HG03095 (cell line): ENCODE measurements around the gene OR8D4.
"Not testable (repeated sequence)": the region's sequence is repeated elsewhere in the genome, so short reads cannot be mapped to it uniquely, and the experiment has no call there.

Experiments used
- ATAC-seq: cut with Tn5 transposase; IDR thresholded peaks from one replicate; pipeline ENCODE4 v1.9.1; 2021; ENCODE audit warnings: moderate library complexity; ENCODE audit not compliant: unreplicated experiment

The OR8D4 gene

DNA sequence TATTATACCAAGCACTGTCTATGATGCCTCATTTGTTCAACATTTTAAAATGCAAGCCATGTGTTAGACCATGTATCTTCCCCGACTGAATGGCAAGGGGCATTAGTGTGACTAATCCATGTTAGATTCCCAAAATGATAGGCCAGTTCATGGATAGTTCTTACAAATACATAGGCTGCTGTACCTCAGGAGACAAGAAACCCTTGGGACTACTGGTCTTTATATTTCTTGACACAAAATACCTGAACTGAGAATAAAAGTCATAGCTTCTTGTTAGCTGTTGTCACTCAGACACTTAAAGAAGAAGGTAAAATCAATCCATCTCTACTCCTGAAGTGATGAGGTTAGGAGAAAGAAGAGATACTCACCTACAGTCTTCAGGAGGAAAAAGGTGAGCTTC, at the start of gene OR8D4:
OR8D4 (plus strand) TSS at position 301 of the 400 bp plus-strand sequence. CDS start 4,265 bp downstream, outside the sequence.
- ATAC-seq: no peak

DNA sequence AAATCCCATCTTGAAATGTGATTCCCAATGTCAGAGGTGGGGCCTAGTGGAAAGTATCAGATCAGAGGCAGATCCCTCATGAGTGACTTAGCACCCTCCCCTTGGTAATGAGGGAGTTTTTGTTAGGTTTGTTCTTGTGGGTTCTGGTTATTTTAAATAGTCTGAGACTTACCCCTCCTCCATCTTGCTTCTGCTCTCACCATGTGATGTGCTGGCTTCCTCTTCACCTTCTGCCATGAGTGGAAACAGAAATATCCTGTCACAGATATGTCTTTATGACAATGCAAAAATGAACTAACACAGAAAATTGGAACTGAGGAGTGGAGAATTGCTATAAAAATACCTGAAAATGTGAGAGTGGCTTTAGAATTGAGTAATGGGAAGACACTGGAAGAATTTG, 49.6 kb upstream of the OR8D4 start:
- no peak for ATAC-seq

DNA sequence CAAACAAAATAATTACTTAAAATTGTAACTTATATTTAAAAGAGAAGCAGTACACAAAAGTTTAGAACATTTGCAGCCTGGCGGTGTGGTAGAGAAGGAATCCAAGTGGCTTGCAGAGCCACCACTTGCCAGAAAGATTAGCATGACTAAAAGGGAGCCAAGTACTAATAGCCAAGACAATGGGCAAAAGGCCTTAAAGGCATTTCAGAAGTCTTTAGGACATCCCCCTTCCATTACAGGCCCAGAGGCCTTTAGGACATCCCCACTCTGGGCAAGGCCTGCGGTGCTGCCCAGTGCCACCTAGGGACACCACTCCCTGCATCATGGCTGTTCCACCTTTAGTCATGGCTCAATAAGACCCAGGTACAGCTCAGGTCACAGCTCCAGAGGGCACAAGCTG, 48.9 kb upstream of the OR8D4 start:
- ATAC-seq: no peak

DNA sequence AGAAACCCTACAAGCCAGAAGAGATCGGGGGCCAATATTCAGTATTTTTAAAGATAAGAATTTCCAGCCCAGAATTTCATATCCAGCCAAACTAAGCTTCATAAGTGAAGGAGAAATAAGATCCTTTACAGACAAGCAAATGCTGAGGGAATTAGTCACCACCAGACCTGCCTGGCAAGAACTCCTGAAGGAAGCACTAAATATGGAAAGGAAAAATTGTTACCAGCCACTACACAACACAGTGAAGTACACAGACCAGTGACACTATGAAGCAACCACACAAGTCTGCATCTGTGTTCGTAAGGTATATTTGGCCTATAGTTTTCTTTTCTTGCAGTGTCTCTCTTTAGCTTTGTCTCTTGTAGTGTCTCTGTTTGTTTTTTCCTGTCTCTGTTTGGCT, 45.5 kb upstream of the OR8D4 start:
- no peak for ATAC-seq

DNA sequence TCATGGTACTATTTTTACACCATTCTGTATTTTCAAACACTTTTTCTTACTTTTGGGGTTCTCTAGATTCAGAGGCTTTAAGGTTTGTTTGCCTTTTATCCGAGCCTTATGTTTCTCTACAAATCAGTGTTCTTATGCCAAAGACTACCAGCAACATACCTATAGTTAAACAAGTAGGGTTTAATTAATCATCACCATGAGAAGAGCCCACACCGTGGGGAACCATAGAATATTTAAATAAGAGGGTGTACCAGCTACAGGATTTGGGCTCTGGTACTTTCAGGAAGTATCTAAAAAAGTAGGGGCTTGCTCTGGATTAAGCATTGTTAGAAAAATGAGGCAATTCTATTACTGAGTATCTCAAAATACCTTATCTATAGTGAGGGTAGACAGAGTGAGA, 42.2 kb upstream of the OR8D4 start:
- no peak for ATAC-seq

DNA sequence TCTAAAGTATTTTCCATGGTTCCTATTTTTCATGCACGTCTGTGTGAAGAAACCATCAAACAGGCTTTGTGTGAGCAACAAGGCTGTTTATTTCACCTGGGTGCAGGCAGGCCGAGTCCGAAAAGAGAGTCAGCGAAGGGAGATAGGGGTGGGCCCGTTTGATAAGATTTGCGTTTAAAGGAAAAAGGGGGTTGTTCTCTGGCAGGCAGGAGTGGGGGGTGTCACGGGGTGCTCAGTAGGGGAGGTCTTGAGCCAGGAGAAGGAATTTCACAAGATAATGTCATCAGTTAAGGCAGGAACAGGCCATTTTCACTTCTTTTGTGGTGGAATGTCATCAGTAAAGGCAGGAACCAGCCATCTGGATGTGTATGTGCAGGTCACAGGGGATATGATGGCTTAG, 36.7 kb upstream of the OR8D4 start:
- ATAC-seq: not testable (repeated sequence)

DNA sequence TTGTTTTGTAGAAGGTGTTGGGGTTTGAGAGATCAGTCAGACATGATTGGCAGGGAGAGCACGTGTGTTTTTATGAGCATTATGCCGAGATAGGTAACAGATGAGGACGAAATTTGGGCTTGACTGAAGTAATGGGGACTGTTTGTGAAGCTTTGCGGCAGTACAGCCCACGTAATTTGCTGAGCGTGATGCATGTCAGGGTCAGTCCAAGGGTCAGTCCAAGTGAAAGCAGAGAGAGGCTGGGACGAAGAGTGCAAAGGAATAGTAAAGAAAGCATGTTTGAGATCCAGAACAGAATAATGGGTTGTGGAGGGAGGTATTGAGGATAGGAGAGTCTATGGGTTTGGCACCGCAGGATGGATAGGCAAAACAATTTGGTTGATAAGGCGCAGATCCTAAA, 34.2 kb upstream of the OR8D4 start:
- ATAC-seq: not testable (repeated sequence)

DNA sequence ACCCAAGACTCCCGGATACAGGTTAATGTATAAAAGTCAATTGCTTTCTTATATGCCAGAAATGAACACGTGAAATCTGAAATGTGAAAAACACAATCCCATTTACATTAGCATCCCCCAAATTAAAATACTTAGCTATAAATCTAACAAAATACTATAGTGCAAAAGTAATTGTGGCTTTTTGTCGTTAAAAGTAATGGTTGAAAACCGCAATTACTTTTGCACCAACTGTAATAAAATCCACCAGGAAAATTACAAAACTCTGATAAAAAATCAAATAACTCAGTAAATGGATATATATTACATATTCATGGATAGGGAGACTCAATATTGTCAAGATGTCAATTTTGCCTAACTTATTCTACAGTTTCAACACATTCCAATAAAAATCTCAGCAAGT, 21.1 kb upstream of the OR8D4 start:
- no peak for ATAC-seq

DNA sequence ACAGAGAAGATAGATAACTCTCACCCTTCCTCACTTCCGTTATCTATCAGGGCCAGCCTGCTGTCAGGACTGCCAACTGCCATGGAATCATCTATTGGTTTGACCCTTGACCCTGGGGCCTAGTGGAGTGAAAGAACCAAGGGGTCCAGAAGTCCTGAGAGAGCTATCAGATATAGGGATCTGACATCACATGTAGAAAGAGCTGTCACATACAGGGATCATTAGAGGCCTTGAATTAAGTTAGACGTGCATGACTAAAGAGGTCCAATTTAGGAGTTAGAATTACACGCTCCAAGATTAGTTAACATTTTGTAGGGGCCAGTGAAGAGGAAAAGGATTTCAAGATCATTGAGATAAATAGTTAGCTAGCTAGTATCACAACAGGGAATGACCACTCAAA, 16.4 kb upstream of the OR8D4 start, which contains the start of gene TMEM225:
TMEM225 (minus strand) TSS at position 101 of the 400 bp plus-strand sequence. CDS start 245 bp downstream, outside the sequence.
- no peak for ATAC-seq

DNA sequence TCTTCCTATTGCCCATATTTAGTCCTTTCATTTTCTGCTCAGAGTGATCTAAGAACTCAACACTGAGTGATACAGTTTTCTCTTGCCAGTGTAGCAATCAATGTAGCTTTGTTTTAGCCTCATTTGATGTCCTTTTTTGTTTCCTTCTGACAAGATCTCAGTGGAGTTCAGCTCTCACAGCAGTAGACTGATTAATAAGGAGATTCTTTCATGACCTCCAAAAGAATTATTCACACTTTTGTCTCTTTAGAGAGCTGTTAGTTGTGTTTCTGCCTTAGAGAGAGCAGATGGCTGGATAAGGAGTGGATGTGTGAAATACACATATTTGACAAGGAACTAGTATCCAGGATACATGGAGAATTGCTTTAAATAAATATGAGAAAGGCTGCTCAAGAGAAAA, 9.9 kb upstream of the OR8D4 start:
- no peak for ATAC-seq

DNA sequence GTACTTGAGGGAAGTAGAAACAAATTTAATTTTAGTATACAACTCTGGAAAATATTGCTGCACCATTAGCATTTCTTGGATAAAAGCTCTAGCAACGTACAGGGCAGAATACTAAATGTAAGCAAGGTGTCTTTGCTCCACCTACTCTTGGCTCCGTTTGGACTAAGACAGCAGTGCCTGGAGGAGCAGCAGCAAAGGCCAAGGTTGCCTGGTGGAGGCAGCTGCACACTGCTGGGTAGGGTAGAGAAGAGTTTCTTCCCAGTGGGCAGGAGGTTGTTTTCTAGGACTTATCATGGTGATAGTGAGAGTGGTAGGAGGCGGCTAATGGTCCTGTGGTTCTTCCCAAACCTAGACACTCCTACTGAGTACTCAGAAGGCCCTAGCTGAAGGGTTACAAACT, 2.2 kb upstream of the OR8D4 start:
- ATAC-seq: no peak

DNA sequence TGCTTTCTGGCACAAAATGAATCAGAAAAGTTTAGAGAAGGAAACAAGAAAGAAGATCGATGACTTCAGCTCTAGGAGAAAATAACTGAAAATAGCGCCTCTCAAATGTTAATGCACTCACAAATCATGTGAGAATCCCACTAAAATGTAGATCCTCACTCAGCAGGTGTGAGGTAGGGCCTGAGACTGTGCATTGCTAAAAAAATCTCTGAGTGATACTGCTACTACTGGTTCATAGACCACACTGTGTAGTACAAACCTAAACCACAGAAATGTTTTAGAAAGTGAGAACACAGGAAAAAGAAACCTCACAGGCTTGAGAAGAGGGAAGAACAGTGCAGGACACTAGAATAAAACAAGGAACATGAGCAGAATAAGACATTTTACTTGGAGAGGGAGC, 2.0 kb downstream of the OR8D4 start:
- peak; percentile 97 for ATAC-seq

DNA sequence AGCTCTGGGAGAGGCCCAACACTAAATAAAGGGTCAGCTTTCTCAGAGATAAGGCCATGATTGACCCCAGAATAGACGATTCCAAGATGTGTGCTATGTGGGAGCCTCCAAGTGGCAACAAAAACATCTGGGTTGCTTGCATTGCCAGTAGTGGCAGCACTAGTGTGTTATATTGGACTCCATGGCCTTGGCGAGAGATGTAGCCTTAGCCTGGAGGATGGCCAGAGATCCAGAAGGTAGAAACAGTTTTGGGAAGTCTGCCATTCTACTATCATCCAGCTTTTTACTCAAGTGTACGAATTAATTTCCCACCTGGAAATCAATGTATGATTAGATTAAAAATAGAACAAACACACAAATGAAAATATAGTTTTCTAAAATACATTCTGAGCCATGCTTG, 3.0 kb downstream of the OR8D4 start:
- ATAC-seq: no peak

DNA sequence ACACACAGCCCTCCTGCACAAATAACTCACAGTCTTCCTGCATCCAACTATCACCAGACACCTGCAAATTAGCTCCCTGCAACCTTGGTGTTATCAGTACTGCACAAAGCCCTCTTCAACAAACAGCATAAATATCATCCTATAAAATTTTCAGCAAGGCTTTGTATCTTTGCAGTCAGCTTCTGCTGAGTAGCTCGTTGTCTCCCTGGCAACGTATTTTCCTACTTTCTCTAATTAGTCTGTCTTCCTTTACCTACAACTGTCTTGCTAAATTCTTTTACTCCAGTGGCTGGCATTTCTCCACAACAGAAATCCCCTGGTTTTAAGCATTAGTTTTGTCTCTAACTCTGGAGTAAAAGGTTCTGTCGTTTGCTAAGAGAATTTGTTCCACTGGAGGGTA, 3.9 kb downstream of the OR8D4 start:
- ATAC-seq: no peak

DNA sequence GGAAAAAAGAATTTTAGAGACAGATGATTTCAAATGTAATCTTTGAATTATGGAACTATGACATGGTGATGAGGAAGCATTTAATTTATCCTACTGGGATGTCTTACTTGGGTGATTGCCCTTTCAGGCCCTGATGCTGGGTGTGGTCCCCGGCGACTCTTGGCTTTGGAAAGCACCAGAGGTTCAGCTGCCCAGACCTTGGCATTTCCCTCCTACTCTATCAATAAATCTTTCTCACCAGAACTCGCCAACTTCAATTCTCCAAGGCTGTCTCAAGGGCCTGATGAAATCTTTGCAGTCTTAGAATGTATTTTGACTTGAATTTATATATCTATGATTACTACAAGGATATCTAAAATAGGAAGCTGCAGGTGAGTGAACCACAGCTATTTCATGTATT, 19.0 kb downstream of the OR8D4 start:
- ATAC-seq: no peak

DNA sequence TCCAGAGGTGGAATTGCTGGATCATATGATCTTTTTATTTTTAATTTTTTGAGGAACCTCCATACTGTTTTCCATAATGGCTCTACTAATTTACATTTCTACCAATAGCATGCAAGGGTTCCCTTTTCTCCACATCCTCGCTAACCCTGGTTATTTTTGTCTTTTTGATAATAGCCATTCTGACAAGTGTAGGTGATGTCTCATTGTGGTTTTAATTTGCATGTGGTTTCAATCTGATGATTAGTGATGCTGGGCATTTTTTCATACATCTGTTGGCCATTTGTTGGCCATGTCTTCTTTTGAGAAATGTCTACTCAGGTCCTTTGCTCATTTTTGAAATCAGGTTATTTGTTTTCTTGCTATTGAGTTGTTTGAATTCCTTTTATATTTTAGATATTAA, 22.1 kb downstream of the OR8D4 start:
- no peak for ATAC-seq

DNA sequence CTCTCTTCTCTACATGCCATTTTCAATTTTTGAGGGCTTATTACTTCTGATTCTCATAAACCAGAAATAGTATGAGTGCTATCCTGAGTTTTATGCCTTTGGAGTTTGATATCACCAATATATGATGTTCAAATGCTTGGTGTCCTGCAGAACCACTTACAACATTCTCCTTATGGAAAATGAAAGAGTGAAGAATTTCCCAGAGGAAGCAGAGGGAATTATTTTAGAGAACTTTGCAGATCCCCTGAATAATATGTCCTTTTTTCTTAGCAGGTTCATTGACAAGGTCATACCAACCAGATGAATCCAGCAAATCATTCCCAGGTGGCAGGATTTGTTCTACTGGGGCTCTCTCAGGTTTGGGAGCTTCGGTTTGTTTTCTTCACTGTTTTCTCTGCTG, 37.4 kb downstream of the OR8D4 start, which contains the start of gene OR4D5:
OR4D5 (plus strand) TSS at position 301 of the 400 bp plus-strand sequence; CDS start at position 301, 0 bp downstream.
- no peak for ATAC-seq

DNA sequence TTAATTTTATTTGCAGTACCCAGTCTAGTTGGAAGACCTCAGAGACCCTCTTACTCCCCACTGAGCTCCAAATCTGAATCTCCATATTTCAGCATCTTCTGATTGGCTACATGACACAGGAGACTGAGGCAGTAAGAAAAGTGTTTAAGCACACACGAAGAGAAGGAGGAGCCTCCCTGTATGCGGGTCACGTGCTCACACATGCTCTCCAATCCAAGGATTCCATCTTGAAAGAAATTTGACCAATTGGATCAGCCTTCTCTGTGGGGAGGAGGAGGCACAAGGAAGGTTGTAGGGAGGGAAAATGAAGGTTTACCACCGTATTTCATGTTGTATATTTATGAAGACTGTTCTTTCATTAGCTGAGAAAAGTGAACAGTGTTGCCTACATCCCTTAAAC, 40.4 kb downstream of the OR8D4 start:
- ATAC-seq: no peak

DNA sequence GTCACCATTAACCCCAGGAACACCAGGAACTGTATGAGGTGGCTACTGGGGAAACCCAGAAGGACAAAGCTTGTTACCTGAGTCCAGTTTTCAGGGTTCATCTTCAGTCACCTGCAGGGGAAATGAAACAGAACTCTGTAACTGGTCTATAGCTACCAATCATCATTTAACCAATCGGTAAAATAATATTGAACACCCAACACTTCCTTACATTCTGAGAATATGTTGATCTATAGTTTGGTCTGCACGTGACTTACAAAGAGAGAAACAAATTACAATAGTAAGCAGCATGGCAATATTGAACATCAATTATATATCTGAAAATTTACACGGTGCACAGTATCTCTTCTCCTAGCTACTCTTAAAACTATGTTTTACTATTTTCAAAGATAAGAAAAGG, 41.8 kb downstream of the OR8D4 start, which contains the start of gene OR6T1:
OR6T1 (minus strand) TSS at position 101 of the 400 bp plus-strand sequence; CDS start at position 101, 0 bp downstream.
- ATAC-seq: no peak

DNA sequence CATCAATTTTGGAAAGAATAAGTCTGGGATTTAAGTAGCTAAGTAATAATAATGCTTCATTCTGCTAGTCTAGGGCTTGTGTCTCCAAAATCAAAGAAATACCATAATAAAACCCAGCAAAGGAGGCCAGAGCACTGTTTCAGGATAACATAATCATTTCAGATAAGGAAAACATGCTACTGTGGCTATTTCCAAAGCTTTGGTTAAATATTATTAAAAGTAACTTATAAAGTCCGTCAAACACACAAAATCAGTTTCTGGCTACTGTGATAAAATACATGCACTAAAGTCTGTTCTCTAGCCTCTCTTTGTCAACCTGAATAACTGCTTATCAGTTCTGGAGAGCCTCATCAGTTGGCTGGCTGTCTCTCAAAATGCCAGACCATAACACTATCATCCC, 43.2 kb downstream of the OR8D4 start:
- no peak for ATAC-seq

DNA sequence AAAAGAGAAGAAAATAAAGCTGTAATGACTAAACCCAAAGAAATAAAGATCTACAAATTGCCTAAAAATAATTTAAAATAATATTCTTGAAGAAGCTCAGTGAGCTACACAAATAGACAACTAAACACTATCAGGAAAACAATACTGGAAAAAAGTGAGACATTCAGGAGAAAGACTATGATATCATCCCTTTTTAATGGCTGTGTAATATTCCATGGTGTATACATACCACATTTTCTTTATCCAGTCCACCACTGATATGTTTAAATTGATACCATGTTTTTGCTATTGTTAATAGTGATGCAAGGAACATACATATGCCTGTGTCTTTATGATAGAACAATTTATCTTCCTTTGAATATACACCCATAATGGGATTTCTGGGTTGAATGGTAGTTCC, 54.8 kb downstream of the OR8D4 start:
- no peak for ATAC-seq
